ENCODE data around the gene EMP1.
"Not testable (repeated sequence)": the region's sequence is repeated elsewhere in the genome, so short reads cannot be mapped to it uniquely, and the experiment has no call there.

Gene EMP1

DNA sequence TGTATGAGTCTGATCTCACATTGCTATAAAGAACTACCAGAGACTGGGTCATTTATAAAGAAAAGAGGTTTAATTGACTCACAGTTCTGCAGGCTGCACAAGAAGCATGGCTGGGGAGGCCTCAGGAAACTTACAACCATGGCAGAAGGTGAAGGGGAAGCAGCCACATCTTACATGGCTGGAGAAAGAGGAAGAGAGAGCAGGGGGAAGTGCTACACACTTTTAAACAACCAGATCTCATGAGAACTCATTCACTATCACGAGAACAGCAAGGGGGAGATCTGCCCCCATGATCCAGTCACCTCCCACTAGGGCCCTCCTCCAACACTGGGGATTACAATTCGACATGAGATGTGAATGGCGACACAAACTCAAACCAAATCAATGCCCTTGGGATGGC, 71.3 kb downstream of the EMP1 start:
- not testable (repeated sequence) for DNase-seq

DNA sequence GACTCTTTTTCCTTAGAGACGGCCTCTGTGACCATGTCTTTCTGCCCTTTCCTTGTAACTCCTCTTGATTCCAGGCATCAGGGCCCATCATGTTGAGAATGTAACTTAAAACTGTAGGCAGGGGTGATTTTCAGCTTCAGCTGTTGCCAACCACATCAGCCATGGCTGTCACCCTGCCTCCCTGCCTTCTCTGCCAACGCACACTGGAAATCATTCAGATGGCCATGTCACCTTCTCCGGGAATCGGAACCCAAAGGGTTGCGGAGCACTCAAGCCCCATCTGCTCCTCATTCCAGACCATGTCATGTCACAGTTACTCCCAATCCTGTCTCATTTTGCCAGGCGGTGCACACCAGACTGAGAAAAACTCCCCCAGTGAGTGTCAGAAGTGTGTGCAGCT, 72.1 kb downstream of the EMP1 start:
- DNase-seq, result no peak
